ACHN (cell line): ENCODE results near the gene OR11G2.
A peak's percentile ranks its signal among the peaks of the same experiment; 100 is the strongest.
"Not testable (repeated sequence)": the region's sequence is repeated elsewhere in the genome, so short reads cannot be mapped to it uniquely, and the experiment has no call there.

Source experiments
- DNase-seq: peaks from one replicate; pipeline ENCODE4 v3.0.0-alpha.2; 2015
- in situ Hi-C: cut with HindIII; loops from 2 replicates; pipeline ENCODE4 v1.10.0; 2017; ENCODE audit warnings: low sequenced_read_pairs, low pct_ligation_motif_present, low pct_unique_long_range_greater_than_20kb

The OR11G2 gene

DNA sequence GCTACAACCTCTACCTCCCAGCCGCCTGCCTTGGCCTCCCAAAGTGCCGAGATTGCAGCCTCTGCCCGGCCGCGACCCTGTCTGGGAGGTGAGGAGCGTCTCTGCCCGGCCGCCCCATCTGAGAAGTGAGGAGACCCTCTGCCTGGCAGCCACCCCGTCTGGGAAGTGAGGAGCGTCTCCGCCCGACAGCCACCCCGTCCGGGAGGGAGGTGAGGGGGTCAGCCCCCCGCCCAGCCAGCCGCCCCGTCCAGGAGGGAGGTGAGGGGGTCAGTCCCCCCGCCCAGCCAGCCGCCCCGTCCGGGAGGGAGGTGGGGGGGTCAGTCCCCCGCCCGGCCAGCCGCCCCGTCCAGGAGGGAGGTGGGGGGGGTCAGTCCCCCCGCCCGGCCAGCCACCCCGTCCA lies 21.7 kb downstream of the OR11G2 start:
- DNase-seq, in situ Hi-C loops: not testable (repeated sequence)

DNA sequence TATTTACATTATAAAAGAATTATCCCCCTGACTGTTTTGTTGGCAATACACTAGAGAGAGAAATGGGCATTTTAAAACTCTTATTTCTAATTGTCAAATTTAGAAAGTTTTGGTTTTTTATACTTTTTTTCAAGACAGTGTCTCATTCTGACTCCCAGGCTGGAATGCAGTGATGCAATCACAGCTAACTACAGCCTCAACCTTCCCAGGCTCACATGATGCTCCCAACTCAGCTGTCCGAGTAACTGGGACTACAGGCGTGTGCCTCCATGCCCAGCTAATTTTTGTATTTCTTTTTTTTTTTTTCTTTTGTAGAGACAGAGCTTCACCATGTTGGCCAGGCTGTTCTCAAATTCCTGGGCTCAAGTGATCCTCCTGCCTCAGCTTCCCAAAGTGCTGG lies 24.5 kb downstream of the OR11G2 start:
- no peak for DNase-seq
- in situ Hi-C loops, result no loop called here

DNA sequence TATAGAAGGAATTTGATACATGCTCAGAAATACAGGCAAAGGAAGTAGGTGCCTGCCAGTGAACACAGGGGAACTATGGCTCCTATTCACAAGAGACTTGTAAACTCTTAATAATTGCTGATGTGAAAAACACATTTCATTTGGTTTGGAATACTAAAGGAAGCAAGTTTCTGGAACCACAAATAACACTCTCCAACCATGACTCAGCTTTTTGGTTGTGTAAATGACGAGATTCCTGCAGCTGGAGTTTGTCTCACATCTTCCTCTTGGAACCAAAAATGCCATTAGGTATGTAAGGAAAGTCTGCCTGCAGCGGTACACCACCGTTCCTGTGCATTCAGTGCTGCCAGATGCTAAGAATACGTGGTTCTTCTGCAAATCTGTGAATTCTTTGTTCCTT lies 28.3 kb downstream of the OR11G2 start:
- DNase-seq, result no peak
- in situ Hi-C loops, result no loop called here

DNA sequence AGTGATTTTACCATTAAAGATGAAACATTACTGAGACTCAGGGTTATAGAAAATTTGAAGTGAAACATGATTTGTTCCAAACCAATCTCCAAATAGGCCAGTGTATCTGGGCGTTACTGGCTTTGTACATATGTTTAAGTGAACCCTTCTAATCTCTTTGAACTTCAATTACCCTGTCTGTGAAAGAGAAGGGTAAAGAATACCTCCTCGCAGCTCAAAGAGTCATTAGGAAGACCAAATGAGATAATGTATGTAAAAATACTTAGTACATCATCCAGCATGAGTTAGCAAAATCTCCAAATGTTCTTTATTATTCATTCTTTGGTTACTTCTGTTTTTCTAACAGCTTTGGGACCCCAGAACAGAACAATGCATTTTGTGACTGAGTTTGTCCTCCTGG lies 32.7 kb downstream of the OR11G2 start, which contains the start of gene OR11H6:
Gene OR11H6, plus strand, starts transcription at position 301 of the 400 bp plus-strand sequence. Its CDS starts 0 bp downstream, at position 301.
- in situ Hi-C loops, result no loop called here
- DNase-seq, result no peak

DNA sequence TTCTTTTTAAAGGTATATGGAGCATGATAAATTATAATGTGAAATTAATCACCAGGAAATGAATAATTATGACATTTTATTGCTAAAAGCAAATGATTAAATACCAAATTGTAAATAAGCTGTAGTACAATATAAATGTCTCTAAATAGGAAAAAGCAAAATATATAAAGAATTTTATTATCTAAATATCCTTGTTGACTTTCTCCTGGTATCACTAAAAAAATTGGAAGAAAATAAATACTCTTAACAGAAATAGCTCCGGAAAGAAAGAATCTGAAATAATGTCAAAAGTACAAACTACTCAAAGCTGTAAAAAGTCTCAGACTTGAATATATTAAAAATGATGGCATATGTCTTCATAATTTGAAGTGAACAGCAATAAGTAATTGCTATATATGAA lies 38.0 kb downstream of the OR11G2 start, which contains the start of gene OR11H7:
Gene OR11H7, plus strand, starts transcription at position 301 of the 400 bp plus-strand sequence.
- in situ Hi-C loops, result no loop called here
- DNase-seq, result no peak

DNA sequence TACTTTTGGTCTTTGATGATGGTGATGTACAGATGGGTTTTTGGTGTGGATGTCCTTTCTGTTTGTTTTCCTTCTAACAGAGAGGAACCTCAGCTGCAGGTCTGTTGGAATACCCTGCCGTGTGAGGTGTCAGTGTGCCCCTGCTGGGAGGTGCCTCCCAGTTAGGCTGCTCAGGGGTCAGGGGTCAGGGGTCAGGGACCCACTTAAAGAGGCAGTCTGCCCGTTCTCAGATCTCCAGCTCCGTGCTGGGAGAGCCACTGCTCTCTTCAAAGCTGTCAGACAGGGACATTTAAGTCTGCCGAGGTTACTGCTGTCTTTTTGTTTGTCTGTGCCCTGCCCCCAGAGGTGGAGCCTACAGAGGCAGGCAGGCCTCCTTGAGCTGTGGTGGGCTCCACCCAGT lies 44.7 kb downstream of the OR11G2 start:
- in situ Hi-C loops, DNase-seq: not testable (repeated sequence)

DNA sequence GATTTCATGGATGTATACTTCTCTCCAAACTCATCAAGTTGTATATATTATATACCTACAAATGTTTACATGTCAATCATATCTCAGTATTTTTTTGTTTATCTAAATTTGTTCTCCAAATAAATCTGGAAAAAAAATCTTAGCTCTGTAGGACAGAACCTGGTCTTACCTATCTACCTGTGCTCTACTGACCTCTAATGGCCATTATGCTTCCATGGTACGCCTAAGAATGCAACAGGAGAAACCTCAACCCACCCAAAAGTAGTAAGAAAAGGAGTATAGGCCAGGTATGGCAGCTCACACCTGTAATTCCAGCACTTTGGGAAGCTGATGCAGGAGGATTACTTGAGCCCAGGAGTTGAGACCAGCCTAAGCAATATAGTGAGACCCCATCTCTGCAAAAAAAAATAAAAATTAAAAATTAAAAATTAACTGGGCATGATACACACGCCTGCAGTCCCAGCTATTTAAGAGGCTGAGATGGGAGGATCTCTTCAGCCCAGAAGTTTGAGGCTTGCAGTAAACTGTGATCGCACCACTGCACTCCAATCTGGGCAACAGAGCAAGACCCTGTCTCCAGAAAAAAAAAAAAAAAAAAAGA lies 57.0 kb downstream of the OR11G2 start:
- in situ Hi-C loops, result no loop called here
- peak; percentile 39 for DNase-seq
